ENCODE measurements around the gene AKAP1.

DNA sequence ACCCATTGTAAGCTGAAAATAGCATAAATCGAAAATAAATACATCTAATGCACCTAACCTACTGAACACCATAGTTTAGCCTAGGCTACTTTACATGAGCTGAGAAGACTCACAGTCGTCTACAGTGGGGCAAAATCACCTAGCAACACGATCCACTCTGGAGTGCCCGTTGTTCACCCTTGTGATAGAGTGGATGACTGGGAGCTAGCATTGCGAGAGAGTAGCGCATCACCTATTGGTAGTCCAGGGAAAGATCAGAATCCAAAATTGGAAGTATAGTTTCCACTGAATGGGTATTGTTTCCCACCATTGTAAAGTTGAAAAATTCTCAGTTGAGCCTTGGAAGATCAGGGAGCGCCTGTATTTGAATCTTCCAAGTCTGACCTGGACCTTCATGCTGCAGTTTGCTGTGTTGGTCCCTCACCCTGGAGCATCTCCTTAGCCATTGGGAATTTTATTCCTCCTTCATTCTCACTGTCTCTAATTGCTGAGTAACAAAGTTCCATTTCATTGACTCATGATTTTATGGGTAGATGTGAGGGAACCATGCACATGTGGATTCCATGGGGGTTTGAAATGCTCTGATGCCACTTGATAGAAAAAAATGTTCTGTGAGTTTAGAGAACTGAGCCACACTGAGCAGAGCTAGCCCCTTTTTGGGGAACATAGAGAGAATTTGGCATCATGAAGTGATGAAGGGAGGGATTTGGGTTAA, 19.6 kb downstream of the AKAP1 start:
- TF ChIP-seq, protein P1, sequence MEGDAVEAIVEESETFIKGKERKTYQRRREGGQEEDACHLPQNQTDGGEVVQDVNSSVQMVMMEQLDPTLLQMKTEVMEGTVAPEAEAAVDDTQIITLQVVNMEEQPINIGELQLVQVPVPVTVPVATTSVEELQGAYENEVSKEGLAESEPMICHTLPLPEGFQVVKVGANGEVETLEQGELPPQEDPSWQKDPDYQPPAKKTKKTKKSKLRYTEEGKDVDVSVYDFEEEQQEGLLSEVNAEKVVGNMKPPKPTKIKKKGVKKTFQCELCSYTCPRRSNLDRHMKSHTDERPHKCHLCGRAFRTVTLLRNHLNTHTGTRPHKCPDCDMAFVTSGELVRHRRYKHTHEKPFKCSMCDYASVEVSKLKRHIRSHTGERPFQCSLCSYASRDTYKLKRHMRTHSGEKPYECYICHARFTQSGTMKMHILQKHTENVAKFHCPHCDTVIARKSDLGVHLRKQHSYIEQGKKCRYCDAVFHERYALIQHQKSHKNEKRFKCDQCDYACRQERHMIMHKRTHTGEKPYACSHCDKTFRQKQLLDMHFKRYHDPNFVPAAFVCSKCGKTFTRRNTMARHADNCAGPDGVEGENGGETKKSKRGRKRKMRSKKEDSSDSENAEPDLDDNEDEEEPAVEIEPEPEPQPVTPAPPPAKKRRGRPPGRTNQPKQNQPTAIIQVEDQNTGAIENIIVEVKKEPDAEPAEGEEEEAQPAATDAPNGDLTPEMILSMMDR (IDR thresholded peaks at IDR 0.05): no peak
- TF ChIP-seq POLR2A (IDR thresholded peaks at IDR 0.05): no peak
